HG03558 (cell line): ENCODE data around the gene TCTN2.

Experiments used
- ATAC-seq: cut with Tn5 transposase; IDR thresholded peaks from one replicate; pipeline ENCODE4 v1.9.1; 2021; ENCODE audit warnings: moderate number of reproducible peaks; ENCODE audit not compliant: unreplicated experiment; ENCODE audit errors: extremely low read depth

The TCTN2 gene

DNA sequence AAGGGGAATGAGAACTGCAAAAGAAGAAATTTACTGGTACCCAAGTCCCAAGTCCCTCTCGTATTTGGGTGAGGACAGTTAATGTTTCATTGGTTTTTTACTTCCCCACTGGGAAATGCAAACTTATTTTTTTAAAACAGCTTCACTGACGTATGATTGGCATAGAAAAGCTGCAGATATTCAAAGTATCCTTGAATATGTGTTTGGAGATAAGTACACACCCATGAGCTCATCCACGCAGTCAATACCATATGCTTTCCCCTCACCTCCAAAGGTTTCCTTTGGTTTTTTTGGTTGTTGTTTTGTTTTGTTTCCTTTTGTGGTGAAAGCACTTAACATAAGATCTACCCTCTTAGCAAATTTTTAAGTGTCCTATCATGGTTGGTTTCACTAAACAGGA is 13.1 kb downstream of the TCTN2 start:
- ATAC-seq = no peak

DNA sequence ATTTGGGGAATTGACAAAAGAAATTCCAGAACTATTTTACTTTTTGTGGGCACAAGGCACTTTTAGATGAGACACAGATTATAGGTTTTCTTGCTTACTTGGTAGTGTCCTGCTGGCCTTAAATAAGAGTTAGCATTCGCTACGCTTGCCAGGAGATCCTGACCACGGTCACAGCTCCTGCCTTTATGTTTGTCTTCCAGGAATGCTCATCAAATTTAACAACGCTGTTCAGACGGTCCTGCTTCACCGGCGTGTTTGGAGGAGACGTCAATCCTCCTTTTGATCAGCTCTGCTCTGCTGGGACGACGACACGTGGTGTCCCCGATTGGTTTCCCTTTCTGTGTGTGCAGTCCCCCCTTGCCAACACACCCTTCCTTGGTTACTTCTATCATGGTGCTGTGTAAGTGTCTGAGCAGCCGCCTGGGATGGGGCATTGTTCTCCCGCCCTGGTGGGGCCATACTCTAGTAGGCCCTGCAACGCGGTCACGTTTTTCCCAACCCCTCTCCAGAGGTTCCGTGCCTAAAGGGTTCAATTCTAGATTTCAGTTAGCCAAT is 15.8 kb downstream of the TCTN2 start:
- no peak for ATAC-seq

DNA sequence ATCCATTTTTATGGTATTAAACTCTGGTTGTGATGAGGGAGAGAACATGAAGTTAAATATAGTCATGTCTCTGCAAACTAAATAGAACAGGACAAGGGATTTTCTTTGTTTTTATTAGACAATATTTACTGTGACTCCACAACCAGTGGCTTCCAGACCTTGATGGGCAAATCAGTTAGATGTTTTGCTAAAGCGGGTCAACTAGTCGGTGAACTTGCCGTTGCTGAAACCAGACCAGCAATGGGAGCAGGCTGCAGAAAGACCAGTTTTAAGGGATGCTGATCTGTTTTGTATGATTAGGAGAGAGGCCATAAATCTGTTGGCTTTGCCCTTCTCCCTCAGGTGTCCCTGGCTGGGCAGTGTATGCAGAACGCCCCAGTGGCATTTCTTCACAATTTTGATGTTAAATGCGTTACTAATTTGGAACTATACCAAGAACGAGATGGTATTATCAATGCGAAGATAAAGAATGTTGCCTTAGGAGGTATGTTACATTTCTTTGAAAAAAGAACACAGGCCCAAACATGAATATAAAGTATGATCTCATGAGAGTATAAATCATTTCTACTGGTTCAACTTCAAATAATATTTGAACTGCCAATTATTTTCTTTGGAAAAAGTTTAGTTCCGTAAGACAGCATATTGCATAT is 19.4 kb downstream of the TCTN2 start:
- no peak for ATAC-seq

DNA sequence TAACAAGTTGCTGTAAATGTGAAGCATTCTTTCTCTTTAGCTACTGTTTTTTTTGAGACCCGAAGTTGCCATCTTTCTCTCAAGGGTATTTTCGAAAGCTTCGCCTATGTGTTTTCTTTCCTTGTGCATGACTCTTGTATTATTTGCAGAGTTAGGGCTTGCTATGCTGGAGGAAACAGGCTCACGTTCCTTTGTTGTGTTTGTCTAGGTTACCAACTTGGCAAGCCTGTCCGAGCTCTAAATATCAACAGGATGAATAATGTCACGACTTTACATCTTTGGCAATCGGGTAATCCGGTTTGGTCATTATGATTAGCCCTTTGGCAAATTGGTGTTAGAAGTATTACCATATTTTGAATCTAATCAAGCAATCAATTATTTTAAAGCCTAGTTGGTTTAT is 25.3 kb downstream of the TCTN2 start:
- ATAC-seq = no peak

DNA sequence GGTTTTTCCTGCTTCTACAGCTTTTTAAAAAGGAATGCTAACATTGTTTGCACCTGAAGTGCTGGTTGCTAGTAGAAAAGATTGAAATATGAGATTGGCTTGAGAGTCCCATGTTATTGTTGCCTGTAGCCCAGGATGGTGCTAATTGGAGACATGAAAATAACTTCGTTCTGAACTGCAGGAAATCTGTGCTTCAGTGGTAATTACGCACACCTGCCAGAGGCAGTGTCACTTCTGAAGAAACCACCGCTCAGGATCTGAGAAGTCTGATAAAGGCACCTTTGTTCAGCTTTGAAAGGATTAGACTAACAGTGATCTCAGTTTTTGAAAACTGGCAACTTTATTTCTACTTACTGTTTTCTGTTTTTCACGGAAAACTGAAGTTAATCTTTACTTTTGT is 25.7 kb downstream of the TCTN2 start:
- ATAC-seq = no peak

DNA sequence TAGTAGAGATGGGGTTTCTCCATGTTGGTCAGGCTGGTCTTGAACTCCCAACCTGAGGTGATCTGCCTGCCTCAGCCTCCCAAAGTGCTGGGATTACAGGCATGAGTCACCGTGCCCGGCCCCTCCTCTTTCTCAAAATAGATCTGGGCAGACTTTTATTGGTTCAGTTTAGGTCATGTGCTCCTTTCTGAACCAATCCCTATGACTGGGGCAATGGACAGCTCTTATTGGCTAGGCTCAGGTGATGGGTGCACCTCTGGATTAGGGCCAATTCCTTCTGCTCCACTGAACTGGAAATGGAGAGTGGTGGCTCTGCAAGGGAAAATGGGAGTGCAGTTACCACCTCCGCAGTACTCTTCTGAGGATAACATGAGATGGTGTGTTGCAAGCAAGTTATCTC is 35.0 kb downstream of the TCTN2 start:
- no peak for ATAC-seq

DNA sequence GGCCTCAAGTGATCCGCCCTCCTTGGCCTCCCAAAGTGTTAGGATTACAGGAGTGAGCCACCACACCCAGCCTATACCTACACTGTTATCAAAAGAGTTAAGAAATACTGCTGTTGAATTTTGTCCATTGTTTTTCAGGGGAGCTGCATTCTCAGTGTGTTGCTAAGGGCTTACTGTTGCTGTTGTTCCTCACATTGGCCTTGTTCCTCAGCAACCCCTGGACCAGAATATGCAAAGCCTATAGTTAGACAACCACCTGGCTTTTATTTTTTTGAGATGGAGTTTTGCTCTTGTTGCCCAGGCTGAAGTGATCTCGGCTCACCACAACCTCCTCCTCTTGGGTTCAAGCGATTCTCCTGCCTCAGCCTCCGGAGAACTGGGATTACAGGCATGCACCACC is 36.6 kb downstream of the TCTN2 start:
- ATAC-seq = no peak

DNA sequence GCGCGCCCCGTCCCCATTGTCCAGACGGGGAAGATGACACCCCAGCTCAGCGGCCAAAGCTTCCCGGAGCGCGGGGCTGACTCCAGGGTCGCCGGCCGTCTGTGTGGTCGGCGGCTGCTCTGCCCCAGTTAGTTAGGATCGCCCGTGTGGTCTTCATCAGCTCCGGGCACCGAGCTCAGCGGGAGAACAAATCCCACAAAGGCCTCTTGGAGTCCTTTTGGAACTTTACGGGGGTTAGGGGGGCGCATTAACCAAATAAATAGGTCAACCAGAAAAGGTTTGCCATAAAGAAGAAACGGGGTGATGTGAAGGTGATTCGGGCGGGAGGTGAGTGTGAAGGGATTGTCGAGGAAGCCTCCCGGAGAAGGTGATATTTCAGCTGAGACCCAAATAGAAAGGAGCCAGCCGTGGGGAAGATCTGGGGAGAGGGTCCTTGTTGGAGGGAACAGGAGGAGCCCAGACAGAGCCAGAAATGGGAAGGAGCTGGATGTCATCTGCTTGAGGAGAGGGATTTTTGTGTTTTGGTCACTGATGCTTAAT is 41.9 kb downstream of the TCTN2 start:
- no peak for ATAC-seq

DNA sequence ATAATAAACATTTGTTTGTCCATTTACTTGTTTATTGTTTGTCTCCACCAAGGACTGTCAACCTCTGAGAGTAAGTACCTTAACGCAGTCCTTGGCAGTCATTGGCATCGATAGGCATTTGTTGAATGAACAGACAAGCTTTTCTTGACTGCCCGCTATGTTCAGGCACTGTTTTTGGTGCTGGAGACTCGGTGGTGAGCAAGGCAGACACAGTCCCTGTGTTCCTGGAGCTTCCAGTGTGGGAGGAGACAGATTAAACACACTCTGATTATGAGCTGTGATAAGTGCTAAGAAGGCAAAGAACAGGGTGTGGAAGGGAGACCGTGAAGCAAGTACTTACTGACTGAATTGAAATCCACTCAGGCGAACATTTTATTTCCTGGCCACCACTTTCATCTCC is 42.5 kb downstream of the TCTN2 start:
- ATAC-seq = no peak

DNA sequence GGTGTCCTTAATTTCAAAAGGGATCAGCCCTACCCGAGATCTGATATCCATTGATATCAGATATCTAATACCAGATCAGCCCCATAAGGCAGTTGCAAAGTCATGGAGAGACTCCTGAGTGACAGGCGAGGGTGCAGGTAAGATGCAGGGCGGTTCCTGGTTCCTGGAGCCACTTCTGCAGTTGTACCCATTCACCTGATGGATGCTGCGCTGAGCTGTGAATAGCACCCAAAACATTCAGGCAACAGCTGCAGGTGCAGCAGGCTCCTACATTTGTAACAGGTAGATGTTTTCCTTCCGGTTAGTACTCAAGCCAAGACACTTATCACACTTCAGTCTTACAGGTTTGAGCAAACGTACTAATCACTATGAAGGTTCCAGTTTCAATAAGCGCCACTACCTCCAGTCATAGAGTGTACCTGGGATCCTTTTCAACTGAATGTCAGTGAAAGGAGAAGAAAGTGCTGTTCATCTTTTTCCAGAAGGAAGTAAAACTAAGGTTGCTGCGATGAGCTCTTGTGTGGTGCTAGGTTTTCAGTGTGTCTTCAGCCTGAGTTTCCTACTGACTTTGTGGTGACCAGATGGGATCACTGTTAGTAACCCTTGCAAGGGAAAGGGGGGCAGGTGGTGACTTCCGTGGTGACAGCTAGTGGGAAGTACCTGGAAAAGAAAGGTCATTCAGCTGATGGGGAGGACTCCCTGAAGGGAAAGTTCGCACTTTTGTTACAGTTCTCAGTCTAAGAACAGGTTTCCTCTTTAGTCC is 43.1 kb downstream of the TCTN2 start:
- no peak for ATAC-seq

DNA sequence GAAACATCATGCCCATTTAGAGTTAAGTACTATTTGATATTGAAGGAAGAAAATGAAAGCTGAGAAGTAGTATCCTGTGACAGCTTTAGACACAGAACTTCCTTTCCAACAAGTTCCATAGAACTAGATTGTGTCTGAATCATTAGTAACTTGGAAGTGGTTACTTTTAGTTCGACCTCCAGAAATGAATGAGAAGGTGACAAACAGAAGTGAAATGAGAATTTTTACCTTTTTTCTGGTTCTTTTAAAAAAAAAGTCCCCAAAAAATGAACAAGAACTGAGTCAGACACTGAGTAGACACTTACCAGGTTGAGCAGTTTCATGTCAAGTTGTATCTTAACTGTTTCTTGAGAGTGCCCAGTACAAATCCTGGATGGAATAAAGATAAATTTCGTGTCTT is 44.3 kb downstream of the TCTN2 start:
- ATAC-seq = no peak

DNA sequence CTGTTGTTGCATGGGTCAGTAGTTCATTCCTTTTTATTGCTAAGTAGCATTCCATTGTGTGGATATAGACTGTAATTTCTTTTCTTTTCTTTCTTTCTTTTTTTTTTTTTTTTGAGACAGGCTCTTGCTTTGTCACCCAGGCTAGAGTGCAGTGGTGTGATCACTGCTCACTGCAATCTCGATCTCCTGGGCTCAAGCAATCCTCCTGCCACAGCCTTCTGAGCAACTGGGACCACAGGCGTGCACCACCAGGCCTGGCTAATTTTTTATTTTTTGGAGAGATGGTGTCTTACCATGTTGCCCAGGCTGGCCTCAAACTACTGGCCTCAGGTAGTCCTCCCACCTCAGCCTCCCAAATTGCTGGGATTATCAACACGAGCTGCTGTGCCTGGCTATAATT is 46.4 kb downstream of the TCTN2 start:
- ATAC-seq = no peak

DNA sequence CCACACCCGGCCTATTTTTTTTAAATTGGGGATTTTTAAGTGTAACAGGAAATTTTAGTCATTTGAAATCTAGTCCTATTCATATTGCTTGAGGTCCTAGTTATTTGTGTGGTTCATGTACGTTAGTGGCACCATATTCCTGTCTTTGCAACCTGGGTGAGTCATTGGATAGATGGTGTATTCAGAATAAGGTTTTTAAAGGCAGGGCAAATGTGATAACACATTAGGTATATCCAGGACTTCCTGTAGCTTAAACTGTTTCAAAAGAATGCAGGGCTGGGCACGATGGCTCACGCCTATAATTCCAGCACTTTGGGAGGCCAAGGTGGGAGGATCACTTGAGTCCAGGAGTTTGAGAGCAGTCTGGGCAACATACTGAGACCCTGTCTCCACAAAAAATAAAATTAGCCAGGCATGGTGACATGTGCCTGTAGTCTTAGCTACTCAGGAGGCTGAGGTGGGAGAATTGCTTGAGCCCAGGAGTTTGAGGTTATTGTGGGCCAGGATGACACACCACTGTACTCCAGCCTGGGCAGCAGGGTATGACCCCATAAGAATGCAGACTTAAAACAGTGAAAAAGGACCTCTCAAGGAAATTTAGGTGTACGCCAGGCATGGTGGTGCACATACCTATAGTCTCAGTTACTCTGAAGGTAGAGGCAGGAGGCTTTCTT is 49.4 kb downstream of the TCTN2 start:
- no peak for ATAC-seq

DNA sequence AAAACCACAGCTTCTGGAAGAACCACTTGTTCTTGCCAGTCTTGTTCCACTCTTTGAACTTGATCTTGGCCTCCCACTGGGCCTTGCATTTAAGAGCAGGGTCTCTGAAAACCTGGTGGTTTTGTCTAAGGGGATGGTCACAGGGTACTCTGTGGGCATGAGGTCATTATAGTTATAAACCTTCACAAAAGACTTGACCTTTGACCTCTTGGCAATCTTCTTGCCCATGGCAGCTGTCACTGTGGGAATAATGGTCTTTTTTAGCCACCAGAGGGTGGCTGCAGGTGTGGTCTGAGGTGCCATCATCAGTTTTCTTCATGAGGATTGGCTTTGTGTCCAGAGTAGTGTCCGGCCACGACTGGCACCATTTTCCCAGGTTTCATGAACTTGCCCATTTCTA is 50.3 kb downstream of the TCTN2 start:
- ATAC-seq = no peak

DNA sequence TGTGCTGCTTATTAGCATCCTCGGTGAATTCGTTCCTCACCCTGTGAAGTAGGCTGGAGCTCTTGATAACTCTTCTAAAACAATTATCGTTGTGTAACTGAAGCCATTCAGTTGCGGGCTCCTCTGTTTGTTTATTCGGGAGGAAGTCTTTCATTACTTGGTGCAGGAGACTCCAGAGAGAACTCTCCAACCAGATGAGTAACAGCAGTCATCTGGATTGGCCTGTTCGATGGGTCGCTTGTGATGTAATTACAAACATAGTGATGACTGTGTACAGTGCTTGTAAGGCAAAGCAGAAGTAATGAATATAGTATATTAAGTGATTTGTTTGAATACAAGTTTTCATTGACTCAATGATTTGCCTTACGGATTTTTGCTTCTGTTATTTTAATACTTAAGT is 52.1 kb downstream of the TCTN2 start:
- ATAC-seq = no peak

DNA sequence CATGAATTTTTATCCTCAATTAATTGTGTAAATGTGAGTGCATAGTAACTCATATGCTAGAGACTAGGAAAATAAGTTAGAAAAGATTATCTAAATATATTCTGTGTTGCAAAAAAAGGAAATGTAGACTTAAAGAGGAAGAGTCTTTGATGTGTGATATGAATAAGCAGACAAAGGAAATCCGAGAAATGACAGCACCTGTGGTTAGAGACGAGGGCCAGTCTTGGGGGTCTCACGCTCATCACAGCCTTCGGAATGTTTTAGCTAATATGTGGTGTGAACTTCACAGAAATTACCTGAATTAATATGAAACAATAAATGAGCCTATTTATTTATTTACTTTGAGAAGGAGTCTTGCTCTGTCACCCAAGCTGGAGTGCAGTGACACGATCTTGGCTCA is 52.9 kb downstream of the TCTN2 start:
- no peak for ATAC-seq

DNA sequence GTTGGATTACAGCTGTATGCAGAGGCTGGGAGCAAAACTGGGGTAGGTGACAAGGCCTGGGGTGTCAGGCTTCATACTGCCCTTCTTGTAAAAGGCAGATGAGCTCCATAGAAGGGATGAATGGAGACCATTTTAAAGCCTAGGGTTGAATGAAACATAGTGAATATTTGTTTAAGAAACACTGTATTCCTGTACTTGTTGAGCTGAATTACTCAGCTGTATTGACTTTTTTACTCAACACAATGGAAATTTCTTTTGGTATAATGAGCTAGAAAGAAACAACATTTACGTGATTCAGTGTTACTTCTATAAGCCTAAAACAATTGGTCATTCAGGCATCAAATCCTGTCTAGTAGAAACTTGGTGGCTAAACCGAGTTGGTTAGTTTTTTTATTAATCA is 55.3 kb downstream of the TCTN2 start:
- no peak for ATAC-seq

DNA sequence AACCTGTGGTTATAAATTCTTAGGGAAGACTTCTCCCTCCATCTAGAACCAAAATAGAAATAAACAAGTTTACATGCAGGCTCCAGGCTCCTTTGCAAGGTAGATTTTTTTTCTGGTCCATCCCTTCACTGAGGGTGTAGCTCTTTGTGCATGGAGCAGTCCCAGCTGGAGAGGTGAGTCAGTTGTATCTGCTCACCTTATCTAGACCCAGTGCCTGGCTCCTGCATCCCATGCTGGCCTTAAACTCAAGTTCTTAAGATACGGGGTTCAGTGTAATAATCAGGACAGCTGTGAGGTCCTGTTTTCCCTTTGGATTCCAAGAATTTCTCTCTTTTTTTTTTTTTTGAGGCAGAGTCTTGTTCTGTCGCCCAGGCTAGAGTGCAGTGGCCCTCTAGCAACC is 56.0 kb downstream of the TCTN2 start:
- ATAC-seq = no peak

DNA sequence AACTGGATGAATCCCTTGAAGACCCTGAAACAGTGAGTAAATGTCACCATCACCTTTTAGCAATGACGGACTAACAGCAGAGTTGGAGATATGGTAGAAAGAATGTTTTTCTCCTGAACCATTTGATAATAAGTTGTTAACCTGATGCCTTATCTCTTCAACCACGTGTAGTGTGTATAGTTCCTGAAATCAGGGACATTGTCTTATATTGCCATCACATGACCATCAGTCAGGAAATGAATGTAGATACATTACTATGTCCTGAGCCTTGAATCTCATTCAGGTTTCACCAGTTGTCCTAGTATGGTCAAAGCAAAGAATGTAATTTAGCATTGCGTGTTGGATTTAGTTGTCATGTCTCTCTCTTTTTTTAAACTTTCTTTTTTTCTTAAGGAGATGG is 57.0 kb downstream of the TCTN2 start:
- no peak for ATAC-seq

DNA sequence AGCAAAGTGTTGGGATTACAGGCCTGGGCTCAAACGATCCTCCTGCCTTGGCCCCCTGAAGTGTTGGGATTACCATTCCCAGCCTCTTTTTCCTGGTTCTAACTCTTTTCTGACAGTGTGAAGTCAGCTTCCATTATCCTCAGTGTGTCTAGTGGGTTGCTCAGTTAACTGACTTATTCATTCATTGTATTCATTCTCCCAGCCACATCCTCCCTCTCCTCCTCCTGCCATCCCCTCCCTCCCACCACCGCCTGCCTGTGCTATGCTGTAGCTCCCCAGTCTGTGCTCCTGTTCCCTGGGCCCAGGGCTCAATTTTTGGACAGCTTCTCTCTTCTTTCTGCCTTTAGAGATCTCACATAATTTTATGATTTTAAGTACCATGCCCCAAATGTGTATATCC is 60.7 kb downstream of the TCTN2 start:
- ATAC-seq = no peak

DNA sequence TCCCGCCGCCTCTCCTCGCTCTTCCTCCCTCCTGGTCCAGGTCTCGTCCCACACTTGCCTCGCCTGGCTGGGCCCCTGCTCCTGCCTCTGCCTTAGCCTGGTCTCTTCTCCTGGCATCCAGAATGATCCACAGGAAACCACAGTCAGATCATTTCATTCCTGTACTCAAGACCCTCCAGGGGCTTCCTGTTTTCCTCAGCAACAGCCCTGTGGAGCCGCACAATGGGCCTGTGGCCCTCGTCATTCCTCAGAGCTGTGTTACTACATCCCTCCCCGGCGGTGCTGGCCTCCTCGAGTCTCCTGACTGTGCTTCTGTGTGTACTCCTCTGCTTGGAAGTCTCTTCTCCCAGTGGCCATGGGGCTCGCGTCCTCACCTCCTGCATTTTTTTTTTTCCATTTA is 61.3 kb downstream of the TCTN2 start:
- ATAC-seq = no peak
